NCI-H748 treated with DMSO at 0.1 percent for 48 hours (cell line): ENCODE data around the gene RNU7-1.

Source experiments
- DNase-seq: peaks from one replicate; lab custom pipeline; 2025; lab: John Stamatoyannopoulos, UW

RNU7-1 gene

DNA sequence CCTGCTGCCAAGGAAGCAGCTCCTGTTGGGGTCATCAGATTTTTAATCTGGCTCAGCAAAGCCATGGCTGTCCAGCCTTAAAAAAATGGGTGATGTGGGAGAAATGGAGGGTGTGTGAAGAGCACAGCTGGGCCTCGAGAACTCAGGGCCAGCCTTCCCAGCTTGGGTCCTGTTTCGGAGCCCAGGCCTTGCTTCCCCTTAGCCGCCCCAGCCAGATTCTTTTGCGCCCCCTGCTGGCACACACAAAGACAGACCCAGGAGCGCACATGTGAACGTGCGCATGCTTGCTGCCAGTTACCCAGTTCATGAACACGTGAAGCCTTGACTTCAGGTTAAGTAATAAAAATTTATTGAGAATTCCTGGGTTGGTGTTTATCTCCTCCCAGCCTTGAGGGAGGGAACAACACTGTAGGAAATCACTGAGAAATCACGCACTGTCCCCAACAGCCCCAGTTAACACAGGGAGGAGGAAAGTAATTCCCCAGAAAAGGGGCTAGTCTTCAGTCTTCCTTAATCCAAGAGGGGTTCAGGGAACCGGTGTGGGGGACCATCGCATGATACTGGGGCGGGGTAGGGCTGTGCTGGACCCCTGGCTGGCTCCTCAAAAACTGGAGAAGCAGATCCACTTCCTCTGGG is 21.5 kb downstream of the RNU7-1 start:
- DNase-seq = peak; percentile 55

DNA sequence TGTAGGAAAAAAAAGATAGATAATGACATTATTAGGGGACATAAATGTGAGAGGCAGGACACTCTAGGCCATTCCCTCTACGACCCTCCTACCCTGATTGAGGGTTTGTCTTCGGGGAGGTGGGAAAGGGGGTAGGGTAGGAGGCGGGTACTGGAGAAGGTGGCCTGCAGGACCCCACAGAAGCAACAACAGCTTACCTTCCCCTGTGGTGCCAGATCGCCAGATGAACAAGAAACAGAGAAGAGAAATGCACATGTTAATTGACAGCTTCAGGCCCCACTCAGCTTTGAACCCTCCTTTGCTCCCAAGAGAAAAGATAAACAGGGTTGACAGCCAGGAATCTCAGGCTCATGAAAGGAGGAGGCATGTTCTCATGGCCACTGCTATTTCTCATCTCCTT is 22.1 kb downstream of the RNU7-1 start:
- DNase-seq = no peak

- DNase-seq = no peak
Observed at GRCh38 chr12:6966351-6966750, 22.7 kb downstream of the RNU7-1 start.

DNA sequence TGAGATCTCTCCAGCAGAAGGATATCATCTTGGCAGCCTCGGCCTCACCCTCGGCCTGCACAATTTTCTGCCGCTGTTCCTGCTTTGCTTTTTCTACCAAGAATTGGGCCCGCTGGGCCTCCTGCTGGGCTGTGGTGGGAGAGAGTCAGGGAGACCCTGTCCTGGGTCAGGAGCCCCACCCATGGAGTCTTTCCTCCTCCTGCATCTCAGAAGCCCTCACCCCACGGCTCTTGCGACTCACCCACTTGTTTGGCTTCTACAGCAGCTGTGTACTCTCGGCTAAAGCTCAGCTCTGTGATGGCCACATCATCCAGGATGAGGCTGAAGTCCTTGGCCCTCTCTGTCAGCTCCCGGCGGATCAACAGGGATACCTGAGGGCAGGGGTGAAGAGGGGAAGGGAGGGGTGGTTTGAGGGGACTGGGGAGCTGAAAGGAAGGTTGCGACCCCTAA is 24.1 kb downstream of the RNU7-1 start:
- DNase-seq = no peak

- DNase-seq = no peak
Observed at GRCh38 chr12:6968426-6968825, 24.8 kb downstream of the RNU7-1 start.

DNA sequence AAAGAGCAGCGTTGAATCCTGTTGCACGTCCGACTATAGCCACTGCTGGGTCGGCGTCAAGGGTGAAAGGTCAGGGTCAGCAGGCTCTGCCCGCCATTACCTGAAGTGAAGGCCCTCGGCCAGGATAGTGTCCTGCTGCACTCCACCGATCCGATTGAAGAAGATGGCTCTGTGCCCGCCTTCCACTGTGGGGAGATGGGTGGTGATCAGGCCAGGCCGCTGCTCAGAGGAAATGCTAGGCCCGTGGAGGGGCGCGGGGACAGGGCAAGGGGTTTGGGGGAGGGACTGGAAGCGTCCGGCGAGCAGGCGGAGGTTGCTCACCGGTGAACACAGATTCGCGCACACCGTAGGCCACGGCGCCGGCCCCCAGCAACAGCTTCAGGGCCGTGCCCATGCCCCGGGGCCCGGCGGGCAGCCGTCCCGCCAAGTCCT is 26.5 kb downstream of the RNU7-1 start:
- no peak for DNase-seq

DNA sequence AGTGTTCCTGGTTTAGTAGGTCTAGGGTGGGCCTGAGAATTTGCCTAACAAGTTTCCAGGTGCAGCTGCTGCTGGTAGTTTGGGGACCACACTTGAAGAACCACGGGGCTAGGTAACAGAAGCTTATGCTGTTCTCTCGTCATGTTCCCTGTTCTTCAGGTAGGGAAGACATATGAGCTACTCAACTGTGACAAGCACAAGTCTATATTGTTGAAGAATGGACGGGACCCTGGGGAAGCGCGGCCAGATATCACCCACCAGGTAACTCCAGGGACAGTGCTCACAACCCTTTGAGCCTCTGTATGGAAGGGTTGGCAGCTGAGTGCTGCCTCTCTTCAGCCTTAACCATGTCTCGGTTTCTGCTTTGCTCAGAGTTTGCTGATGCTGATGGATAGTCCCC is 30.6 kb downstream of the RNU7-1 start:
- no peak for DNase-seq

DNA sequence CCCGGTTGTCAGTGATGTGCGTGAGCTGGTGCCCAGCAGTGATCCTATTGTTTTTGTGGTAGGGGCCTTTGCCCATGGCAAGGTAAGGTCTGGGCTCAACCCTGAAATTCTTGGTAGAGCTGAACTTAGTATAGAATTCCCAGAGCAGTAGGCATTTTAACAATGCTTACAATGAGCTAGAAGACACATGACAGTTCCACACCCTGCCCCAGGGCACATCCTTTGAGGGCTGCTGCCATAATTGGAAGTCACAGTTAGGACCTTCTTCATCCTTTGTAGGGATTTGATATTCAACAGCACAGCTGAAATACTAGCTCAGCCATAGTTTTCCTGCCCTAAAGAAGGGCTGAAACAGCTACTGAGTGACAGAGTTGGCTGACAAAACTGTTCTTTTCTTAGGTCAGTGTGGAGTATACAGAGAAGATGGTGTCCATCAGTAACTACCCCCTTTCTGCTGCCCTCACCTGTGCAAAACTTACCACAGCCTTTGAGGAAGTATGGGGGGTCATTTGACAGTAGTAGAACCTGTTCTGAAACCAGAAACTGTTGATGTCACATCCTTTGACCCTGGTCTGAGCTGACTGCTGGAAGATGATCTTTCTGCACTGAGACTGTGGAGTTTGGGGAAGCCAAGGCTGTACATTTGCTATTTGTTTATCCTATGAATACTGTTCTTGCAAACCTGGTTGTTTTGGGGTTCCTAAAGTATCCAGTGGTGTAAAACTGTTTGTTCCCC is 31.8 kb downstream of the RNU7-1 start:
- no peak for DNase-seq

DNA sequence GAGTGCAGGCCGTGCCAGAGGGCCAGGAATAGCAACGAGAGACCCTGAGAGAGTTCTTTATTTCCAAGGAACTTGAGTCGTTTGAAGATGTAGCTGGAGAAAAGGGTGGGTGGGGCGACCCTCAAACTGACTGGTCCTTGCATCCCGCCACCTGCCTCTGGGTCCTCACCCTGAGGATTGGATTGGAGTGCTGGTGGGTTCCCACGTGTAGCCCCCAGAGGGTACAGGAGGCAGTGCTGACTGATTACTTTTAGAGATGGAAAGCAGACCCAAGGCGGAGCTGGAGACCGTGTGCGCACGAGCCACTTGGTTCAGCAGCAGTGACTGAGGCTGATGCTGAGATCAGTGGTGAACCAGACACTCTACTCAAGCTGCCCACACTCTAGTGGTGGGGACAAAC is 34.0 kb downstream of the RNU7-1 start:
- no peak for DNase-seq

DNA sequence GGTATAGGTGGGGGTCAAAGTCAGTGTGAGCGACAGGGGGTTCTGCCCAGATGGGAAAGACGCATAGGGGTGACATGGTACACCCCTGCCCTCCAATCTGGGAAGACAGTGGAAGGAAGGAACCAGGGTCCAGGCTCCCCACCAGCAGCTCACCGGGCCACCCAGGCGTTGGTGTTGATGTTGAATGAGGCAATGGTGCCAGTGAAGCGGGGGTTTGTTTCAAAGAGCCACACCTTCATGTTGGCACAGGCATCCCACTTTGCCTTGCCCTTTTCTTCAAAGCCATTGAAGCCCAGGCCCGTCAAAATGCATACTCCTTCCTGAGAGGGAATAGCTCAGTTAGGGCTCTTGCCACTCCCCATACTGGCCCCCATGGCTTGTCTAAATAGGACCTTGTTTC is 34.6 kb downstream of the RNU7-1 start:
- DNase-seq = no peak

- no peak for DNase-seq
Observed at GRCh38 chr12:6978611-6979011, 35.0 kb downstream of the RNU7-1 start.

DNA sequence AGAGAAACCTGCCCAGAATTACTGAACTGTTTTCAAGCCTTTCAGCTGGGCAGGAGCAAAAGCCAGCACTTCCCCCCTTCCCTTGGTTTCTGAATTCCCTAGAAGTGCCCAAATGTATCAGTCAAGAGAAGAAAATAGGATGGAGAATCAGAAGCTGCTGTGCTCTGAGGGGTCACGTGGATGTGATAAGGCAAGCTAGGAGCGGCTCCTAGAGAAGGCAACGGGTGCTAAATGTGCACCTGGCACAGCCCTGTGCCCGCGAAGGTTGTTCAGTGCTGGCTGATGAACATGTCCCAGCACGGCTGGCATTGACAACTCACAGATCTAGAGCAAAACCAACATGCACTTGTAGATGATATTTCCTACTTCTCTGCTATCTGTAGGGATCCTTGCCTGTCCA is 35.4 kb downstream of the RNU7-1 start:
- no peak for DNase-seq

GRCh38 chr12:6979453-6979852 is 35.8 kb downstream of the RNU7-1 start:
- no peak for DNase-seq

DNA sequence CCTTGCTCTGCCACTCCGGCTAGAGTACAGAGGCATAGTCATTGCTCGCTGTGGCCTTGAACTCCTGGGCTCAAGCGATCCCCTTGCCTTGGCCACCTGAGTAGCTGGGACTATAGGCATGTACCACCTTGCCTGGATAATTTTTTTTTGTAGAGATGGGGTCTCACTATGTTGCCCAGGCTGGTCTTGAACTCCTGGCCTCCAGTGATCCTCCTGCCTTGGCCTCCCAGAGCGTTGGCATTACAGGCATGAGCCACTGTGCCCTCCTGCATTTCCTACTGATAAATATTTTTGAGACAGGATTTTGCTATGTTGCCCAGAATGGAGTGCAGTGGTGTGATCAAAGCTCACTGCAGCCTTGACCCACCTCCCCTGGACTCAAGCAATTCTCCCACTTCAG is 36.5 kb downstream of the RNU7-1 start:
- no peak for DNase-seq

DNA sequence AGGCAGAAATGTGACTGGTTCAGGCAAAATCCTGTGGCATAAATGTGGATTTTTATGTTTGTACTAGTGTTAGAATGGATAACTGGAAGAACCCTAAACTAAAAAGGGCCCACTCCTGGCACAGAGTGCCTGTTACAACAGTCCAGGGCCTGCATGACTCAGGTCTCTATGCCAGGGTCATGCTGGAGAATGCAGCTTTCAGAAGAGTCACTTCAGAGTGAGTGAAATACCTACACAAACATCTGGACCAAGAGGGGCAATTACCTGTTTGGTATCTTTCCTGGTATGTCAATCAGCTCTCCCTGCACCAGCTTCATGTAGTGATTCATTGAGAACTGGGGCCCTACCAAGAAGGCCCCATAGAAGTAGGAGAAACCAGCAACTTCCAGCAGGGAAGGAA is 37.1 kb downstream of the RNU7-1 start:
- no peak for DNase-seq

DNA sequence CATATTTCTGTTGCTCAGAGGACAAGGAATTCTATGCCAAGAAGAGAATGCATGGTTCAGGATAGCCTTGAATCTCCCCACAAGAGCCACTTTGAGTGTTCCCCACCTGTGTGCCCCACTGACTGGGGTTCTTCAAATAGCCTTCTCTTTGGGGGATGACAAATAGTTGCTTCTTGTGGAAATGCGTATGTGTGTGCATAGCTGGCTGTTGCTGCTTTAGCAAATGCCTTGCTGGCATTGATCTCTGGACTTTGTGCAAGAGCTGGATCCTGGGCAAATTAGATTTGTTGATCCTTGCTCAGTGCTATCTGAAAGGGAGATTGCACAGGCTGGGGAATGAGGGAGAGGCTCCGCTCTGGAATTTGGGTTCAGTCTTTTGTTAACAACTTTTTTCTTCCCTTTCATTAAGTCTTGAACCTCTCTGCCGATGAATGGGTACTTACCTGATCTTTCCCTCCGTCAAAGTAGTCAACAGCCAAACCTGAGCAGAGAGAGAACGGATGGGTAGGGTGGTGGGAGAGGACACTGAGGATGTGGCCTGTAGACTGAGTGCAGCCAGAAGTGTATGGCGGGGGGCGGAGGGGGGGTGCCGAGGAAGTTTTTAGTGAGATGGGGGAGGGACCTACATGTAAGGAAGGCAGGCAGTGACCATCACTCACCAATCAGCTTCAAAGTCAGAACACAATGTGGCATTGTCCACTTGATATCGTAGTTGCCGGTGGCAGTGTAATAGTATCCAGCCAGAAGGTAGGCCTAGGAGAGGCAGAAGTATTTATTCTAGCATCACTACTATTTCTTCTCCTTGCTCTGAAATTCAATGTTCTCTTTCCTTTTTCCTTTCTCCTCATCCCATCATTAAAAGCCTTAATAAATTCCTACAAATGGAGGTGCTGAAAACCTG is 37.8 kb downstream of the RNU7-1 start:
- DNase-seq = no peak

GRCh38 chr12:6982532-6982931 is 38.9 kb downstream of the RNU7-1 start:
- DNase-seq = no peak

DNA sequence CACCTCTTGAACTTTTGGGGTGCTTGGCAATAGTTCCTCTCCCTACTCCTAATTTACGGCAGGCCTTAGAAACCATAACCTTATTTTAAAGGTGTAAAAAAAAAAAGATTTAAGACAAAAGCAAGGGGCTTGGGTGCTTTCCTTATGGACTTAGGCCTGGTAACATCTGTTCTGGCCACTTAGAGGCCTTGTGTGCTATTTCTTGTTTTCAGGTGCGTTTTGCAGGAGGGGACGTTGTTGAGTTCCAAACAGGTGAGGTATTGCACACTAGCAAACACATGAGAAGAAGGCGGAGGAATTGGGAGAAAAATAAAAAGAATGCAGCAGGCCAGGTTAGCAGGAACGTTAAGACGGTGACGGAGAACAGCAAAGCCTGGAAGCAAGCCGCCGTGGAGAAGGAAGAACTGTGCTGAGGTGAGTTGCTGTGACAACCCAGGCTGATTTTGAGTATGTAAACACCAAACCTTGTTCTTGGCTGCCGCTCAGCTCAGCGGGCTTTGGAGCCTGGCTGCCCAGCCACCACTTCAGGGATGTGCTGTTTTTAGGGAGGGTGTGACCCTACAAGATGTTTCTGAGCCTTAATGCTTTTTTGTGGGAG is 44.4 kb downstream of the RNU7-1 start:
- DNase-seq = no peak
